Stimulated activated naive CD4-positive, alpha-beta T cell treated with Interleukin-2 at 50 U/mL for 16 hours (primary cell): ENCODE measurements around the gene MAPK6.
A peak's percentile ranks its signal among the peaks of the same experiment; 100 is the strongest.
"Not testable (repeated sequence)": the region's sequence is repeated elsewhere in the genome, so short reads cannot be mapped to it uniquely, and the experiment has no call there.

Experiments
- DNase-seq: peaks from one replicate; lab custom pipeline; 2025; lab: John Stamatoyannopoulos, UW

MAPK6 gene

GRCh38 chr15:52018693-52019393, at the start of gene MAPK6:
MAPK6 (plus strand) TSS chr15:52019219; CDS start chr15:52046461, 27,242 bp downstream.
- DNase-seq = peak; percentile 92

GRCh38 chr15:51969728-51970127, 49.3 kb upstream of the MAPK6 start:
- no peak for DNase-seq

GRCh38 chr15:51970132-51970817, 48.7 kb upstream of the MAPK6 start:
- DNase-seq = no peak

- no peak for DNase-seq
These were observed 48.0 kb upstream of the MAPK6 start for GRCh38 chr15:51971032-51971374.

GRCh38 chr15:51971375-51972133, 47.5 kb upstream of the MAPK6 start, which contains the start of gene LEO1:
LEO1 (minus strand) TSS chr15:51971778; CDS start chr15:51971745, 33 bp downstream.
- peak; percentile 86 for DNase-seq

GRCh38 chr15:51973220-51973619, 45.8 kb upstream of the MAPK6 start:
- DNase-seq = no peak

GRCh38 chr15:51973775-51974174, 45.2 kb upstream of the MAPK6 start:
- DNase-seq = no peak

- DNase-seq = peak; percentile 31
These were observed 36.8 kb upstream of the MAPK6 start for GRCh38 chr15:51982013-51982769.

GRCh38 chr15:51982770-51983103, 36.3 kb upstream of the MAPK6 start:
- DNase-seq = no peak

- DNase-seq = no peak
These were observed 27.9 kb upstream of the MAPK6 start for GRCh38 chr15:51991141-51991540.

GRCh38 chr15:51992953-51993352, 26.1 kb upstream of the MAPK6 start:
- DNase-seq = no peak

GRCh38 chr15:52002351-52002750, 16.7 kb upstream of the MAPK6 start:
- no peak for DNase-seq

GRCh38 chr15:52003089-52003488, 15.9 kb upstream of the MAPK6 start:
- not testable (repeated sequence) for DNase-seq

- no peak for DNase-seq
These were observed 15.3 kb upstream of the MAPK6 start for GRCh38 chr15:52003710-52004109.

GRCh38 chr15:52004806-52005205, 14.2 kb upstream of the MAPK6 start:
- DNase-seq = no peak

GRCh38 chr15:52005748-52006701, 13.0 kb upstream of the MAPK6 start:
- DNase-seq = no peak

GRCh38 chr15:52006702-52007340, 12.2 kb upstream of the MAPK6 start:
- DNase-seq = no peak

GRCh38 chr15:52008359-52008697, 10.7 kb upstream of the MAPK6 start:
- DNase-seq = no peak

- DNase-seq = no peak
These were observed 10.2 kb upstream of the MAPK6 start for GRCh38 chr15:52008698-52009434.
